Activated CD4-positive, alpha-beta memory T cell treated with anti-CD3 and anti-CD28 coated beads for 36 hours (primary cell): Measurements from ENCODE around the gene IRF1. TPM values are rescaled to one million over a fixed set of nuclear protein-coding genes. Genes with fewer than 3 reads are reported as not detected.
"Not testable (repeated sequence)": the region's sequence is repeated elsewhere in the genome, so short reads cannot be mapped to it uniquely, and the experiment has no call there.

Experiments used
- CTCF ChIA-PET: fragments of 350-600 bp; sonication (Branson Sonifier 250); formaldehyde crosslinking; loops from one replicate; lab custom pipeline; 2021; ENCODE audit warnings: antibody characterized with exemption, inconsistent platforms; lab: Charles Lee
- POLR2A ChIA-PET: fragments of 350-600 bp; sonication (Branson Sonifier 250); formaldehyde crosslinking; loops from one replicate; lab custom pipeline; 2021; ENCODE audit warnings: antibody characterized with exemption; lab: Charles Lee
- DNase-seq: peaks from one replicate; pipeline ENCODE4 v3.0.0-alpha.2; 2020
- H3K27ac Mint-ChIP-seq: one replicate; pipeline ENCODE4 v1.8.0; 2021; ENCODE audit warnings: mixed read lengths
- H3K27me3 Mint-ChIP-seq: one replicate; pipeline ENCODE4 v1.8.0; 2021; ENCODE audit warnings: mixed read lengths
- H3K36me3 Mint-ChIP-seq: one replicate; pipeline ENCODE4 v1.8.0; 2021; ENCODE audit warnings: mixed read lengths
- H3K4me1 Mint-ChIP-seq: one replicate; pipeline ENCODE4 v1.8.0; 2021; ENCODE audit warnings: low read depth, mixed read lengths
- H3K4me3 Mint-ChIP-seq: one replicate; pipeline ENCODE4 v1.8.0; 2021; ENCODE audit warnings: mild to moderate bottlenecking, mixed read lengths
- H3K9me3 Mint-ChIP-seq: one replicate; pipeline ENCODE4 v1.8.0; 2021; ENCODE audit warnings: mixed read lengths
- intact Hi-C: fragments of 100-400 bp; cut with micrococcal nuclease; formaldehyde crosslinking; loops from one replicate; pipeline ENCODE4 v1.15.1; 2023
- total RNA-seq, 2 experiments: library from RNA; stranded (reverse); gene quantifications; one replicate each; pipeline ENCODE4 v1.2.3, GENCODE V29; 2021

IRF1 gene
- total RNA-seq, 2 experiments from 2014 or later: 104 to 106 TPM

DNA sequence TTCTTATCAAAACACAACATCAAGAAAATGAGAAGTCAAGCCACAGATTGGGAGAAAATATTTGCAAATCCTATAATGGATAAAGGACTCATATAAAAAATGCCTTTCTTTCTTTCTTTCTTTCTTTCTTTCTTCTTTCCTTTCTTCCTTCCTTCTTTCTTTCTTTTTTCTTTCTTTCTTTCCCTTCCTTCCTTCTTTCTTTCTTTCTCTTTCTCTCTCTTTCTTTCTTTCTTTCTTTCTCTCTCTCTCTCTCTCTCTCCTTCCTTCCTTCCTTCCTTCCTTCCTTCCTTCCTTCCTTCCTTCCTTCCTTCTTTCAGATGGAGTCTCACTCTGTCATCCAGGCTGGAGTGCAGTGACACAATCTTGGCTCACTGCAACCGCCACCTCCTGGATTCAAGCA is 31.5 kb upstream of the IRF1 start:
- H3K27me3 Mint-ChIP-seq: not testable (repeated sequence)

DNA sequence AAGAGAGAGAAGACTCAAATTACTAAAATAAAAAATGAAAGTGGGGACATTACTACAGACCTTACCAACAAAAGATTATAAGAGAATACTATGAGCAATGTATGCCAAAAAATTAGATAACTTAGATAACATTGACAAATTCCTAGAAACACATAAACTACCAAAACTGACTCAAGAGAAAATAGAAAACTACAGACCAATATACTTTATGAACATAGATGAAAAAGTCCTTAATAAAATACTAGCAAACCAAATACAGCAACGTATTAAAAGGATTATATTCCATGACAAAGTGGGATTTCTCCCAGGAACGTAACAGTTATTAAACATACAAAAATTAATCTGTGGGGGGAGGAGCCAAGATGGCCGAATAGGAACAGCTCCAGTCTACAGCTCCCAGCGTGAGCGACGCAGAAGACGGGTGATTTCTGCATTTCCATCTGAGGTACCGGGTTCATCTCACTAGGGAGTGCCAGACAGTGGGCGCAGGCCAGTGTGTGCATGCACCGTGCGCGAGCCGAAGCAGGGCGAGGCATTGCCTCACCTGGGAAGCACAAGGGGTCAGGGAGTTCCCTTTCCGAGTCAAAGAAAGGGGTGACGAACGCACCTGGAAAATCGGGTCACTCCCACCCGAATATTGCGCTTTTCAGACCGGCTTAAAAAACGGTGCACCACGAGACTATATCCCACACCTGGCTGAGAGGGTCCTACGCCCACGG is 23.2 kb upstream of the IRF1 start:
- H3K27me3 Mint-ChIP-seq, DNase-seq, H3K36me3 Mint-ChIP-seq, intact Hi-C loops, CTCF ChIA-PET, H3K4me3 Mint-ChIP-seq, H3K4me1 Mint-ChIP-seq, H3K27ac Mint-ChIP-seq, POLR2A ChIA-PET, H3K9me3 Mint-ChIP-seq: not testable (repeated sequence)

More for the DNA sequence above, 31.5 kb upstream of the IRF1 start:
- H3K27ac Mint-ChIP-seq, intact Hi-C loops, DNase-seq, POLR2A ChIA-PET, H3K9me3 Mint-ChIP-seq, H3K4me3 Mint-ChIP-seq, H3K36me3 Mint-ChIP-seq: not testable (repeated sequence)
- peaks cover 34% of the 10 kb centered on the region for H3K4me1 Mint-ChIP-seq
- CTCF ChIA-PET: interaction anchor here (1.0 to 1.3 kb wide), 2 partner anchors 16 to 135 kb away, joined by 3 to 4 read pairs; no protein-coding TSS in a partner anchor

- no peak overlapping the region for H3K4me3 Mint-ChIP-seq
- no peaks in the 10 kb centered on the region for H3K9me3 Mint-ChIP-seq
- intact Hi-C loops: no loop called here
- no peaks in the 10 kb centered on the region for H3K36me3 Mint-ChIP-seq
- no peak overlapping the region for H3K27ac Mint-ChIP-seq
- peaks cover 23% of the 10 kb centered on the region for H3K27me3 Mint-ChIP-seq
- ChIA-PET POLR2A (no interaction called here), CTCF (interaction anchor here (1.0 to 1.7 kb wide), 2 partner anchors 9 to 123 kb away, joined by 3 to 4 read pairs; no protein-coding TSS in a partner anchor)
- no peak for DNase-seq
- no peaks in the 10 kb centered on the region for H3K4me1 Mint-ChIP-seq
These were observed 19.5 kb upstream of the IRF1 start for GRCh38 chr5:132510076-132510475.

- Mint-ChIP-seq H3K27ac (no peak overlapping the region), H3K9me3 (no peaks in the 10 kb centered on the region), H3K4me3 (no peak overlapping the region), H3K27me3 (peaks cover 22% of the 10 kb centered on the region), H3K4me1 (peaks cover 2% of the 10 kb centered on the region), H3K36me3 (no peaks in the 10 kb centered on the region)
- ChIA-PET CTCF (interaction anchor here (0.7 to 13.6 kb wide), 13 partner anchors 11 to 319 kb away, joined by 3 to 461 read pairs (median 4); no protein-coding TSS in a partner anchor), POLR2A (interaction anchor here (1.2 kb wide), 1 partner anchor 25 kb away, joined by 3 read pairs; no protein-coding TSS in a partner anchor)
- DNase-seq: peak; percentile 34
- intact Hi-C loops: loop anchor here (1.0 kb wide), 1 partner anchor 314 kb away; no protein-coding TSS in a partner anchor
These were observed 15.6 kb upstream of the IRF1 start for GRCh38 chr5:132506094-132506692.

- intact Hi-C loops: loop anchor here (1.0 kb wide), 1 partner anchor 315 kb away; no protein-coding TSS in a partner anchor
- H3K27me3 Mint-ChIP-seq: peaks cover 22% of the 10 kb centered on the region
- no peaks in the 10 kb centered on the region for H3K36me3 Mint-ChIP-seq
- no peak for DNase-seq
- H3K27ac Mint-ChIP-seq: no peak overlapping the region
- H3K4me3 Mint-ChIP-seq: no peak overlapping the region
- ChIA-PET CTCF (interaction anchor here (0.6 to 13.6 kb wide), 17 partner anchors 10 to 377 kb away, joined by 3 to 461 read pairs (median 4); no protein-coding TSS in a partner anchor), POLR2A (interaction anchor here (0.6 kb wide), 1 partner anchor 170 kb away, joined by 4 read pairs; no protein-coding TSS in a partner anchor)
- H3K4me1 Mint-ChIP-seq: peaks cover 4% of the 10 kb centered on the region
- no peaks in the 10 kb centered on the region for H3K9me3 Mint-ChIP-seq
These were observed 15.1 kb upstream of the IRF1 start for GRCh38 chr5:132505641-132506040.

GRCh38 chr5:132504746-132505145 is 14.2 kb upstream of the IRF1 start:
- peaks cover 4% of the 10 kb centered on the region for H3K4me1 Mint-ChIP-seq
- no peak for DNase-seq
- H3K36me3 Mint-ChIP-seq: no peaks in the 10 kb centered on the region
- POLR2A ChIA-PET: no interaction called here
- intact Hi-C loops: no loop called here
- CTCF ChIA-PET: interaction anchor here (1.0 to 13.6 kb wide), 9 partner anchors 17 to 378 kb away, joined by 3 to 461 read pairs (median 4); no protein-coding TSS in a partner anchor
- H3K27me3 Mint-ChIP-seq: peaks cover 19% of the 10 kb centered on the region
- H3K9me3 Mint-ChIP-seq: no peaks in the 10 kb centered on the region
- no peak overlapping the region for H3K4me3 Mint-ChIP-seq
- no peak overlapping the region for H3K27ac Mint-ChIP-seq

- Mint-ChIP-seq H3K27me3 (peaks cover 11% of the 10 kb centered on the region), H3K36me3 (no peaks in the 10 kb centered on the region), H3K4me1 (peaks cover 11% of the 10 kb centered on the region), H3K27ac (no peak overlapping the region), H3K4me3 (no peak overlapping the region), H3K9me3 (no peaks in the 10 kb centered on the region)
- POLR2A ChIA-PET: interaction anchor here (1.1 kb wide), 1 partner anchor 23 kb away, joined by 3 read pairs; no protein-coding TSS in a partner anchor
- intact Hi-C loops: no loop called here
- no peak for DNase-seq
- CTCF ChIA-PET: interaction anchor here (0.8 to 13.6 kb wide), 8 partner anchors 15 to 317 kb away, joined by 3 to 461 read pairs (median 5); no protein-coding TSS in a partner anchor
These were observed 12.7 kb upstream of the IRF1 start for GRCh38 chr5:132503244-132503643.

DNA sequence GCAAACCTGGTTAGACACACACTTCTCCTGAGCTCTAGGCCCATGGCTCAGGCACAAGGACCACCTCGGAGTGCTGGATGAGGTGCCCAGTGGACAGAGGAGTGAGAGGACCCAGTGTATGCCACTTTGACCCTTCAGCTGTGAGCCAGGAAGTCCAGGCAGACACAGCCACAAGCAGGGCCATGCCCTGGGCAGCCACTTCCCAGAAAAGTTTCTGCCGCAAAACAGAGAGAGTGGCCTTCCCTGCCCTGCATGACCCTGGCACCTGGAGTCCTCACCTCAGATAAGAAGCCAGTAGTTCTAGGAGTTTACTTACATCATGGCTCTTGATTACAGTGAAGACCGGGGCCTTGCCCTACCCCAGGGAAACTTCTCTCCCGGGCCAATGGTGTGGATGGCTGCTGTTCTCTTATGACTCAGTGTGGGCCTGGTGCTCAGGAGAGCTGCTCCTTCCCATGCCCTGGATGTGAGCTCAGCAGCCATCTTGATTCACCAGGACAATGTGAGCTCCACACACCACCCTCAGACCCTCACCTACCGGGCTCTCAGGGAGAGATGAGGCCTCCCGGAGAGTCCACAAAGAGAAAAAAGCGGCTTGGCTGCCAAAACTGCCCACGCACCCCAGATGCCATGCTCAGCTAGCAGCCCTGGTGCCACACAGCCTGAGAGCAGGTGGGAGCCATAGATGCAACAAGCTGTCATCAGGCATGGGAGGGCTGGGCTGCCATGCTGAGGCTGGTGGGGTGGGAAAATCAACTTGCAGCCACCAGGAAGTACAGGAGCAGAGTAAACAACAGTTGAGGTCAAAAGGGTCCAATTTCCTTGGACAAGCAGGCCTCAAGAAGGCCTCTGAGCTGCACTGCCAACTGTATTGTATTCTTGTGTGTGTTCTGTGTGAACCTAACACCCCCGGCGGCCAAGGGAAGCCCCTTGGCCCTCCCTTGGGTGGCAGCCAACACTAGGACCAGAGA is 11.7 kb upstream of the IRF1 start:
- intact Hi-C loops: loop anchor here (1.0 to 2.0 kb wide), 4 partner anchors 116 to 437 kb away; no protein-coding TSS in a partner anchor
- Mint-ChIP-seq H3K27ac (no peak overlapping the region), H3K9me3 (no peaks in the 10 kb centered on the region), H3K27me3 (peaks cover 5% of the 10 kb centered on the region), H3K36me3 (no peaks in the 10 kb centered on the region), H3K4me3 (no peak overlapping the region), H3K4me1 (peaks cover 18% of the 10 kb centered on the region)
- ChIA-PET POLR2A (interaction anchor here (1.1 to 7.4 kb wide), 3 partner anchors 15 to 91 kb away, joined by 3 to 103 read pairs (median 7); partner anchors contain the start of gene IRF1), CTCF (interaction anchor here (0.6 to 13.6 kb wide), 20 partner anchors 9 to 315 kb away, joined by 3 to 461 read pairs (median 6); partner anchors contain the start of gene SLC22A5)
- no peak for DNase-seq

GRCh38 chr5:132501629-132501956 is 11.0 kb upstream of the IRF1 start:
- H3K4me1 Mint-ChIP-seq: peaks cover 20% of the 10 kb centered on the region
- H3K36me3 Mint-ChIP-seq: no peaks in the 10 kb centered on the region
- POLR2A ChIA-PET: interaction anchor here (0.7 to 7.4 kb wide), 4 partner anchors 14 to 90 kb away, joined by 4 to 103 read pairs (median 8); partner anchors contain the start of gene IRF1
- DNase-seq: no peak
- H3K9me3 Mint-ChIP-seq: no peaks in the 10 kb centered on the region
- no peak overlapping the region for H3K27ac Mint-ChIP-seq
- H3K4me3 Mint-ChIP-seq: no peak overlapping the region
- intact Hi-C loops: loop anchor here (1.0 to 2.0 kb wide), 4 partner anchors 115 to 437 kb away; no protein-coding TSS in a partner anchor
- peaks cover 4% of the 10 kb centered on the region for H3K27me3 Mint-ChIP-seq
- CTCF ChIA-PET: interaction anchor here (0.9 to 13.6 kb wide), 33 partner anchors 10 to 438 kb away, joined by 3 to 461 read pairs (median 5); partner anchors contain the start of genes IRF1 and SLC22A5

DNA sequence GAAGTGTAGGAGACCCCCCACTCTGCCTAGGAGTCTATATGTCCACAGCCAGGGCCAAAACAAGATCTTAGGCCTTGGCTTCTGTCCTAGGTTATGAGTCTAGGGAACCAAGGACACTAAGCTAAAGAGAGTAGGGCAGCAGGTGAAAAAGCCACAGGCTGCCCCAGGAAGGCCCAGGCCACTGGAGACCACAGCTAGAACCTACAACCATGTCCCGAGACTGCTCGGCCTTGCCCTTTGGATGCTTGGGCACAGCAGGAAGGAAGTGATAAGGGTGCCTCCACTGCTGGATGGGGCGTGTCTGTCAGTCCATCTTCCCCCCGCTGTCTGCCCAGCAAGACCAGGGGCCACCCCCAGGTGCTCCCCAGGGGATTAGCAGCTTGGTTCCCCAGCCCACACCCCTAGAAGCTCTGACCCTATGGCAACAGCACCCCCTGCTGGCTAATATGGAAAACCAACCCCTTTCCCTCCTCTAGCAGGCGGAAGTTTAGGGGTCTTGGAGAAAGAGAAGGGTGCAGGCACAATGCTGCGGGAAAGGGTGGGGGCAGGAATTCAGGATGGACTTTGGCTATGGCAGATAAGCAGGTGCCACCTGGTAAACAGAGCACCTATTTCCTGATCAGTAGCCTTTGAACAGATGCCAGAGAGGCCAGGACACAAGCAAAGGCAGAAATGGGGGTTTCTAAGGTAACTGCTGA is 10.5 kb upstream of the IRF1 start:
- Mint-ChIP-seq H3K9me3 (no peaks in the 10 kb centered on the region), H3K27ac (peak overlapping the region; percentile 43), H3K27me3 (peaks cover 3% of the 10 kb centered on the region), H3K36me3 (no peaks in the 10 kb centered on the region), H3K4me3 (no peak overlapping the region), H3K4me1 (peaks cover 20% of the 10 kb centered on the region)
- peak; percentile 83 for DNase-seq
- intact Hi-C loops: loop anchor here (1.0 to 2.0 kb wide), 4 partner anchors 115 to 436 kb away; no protein-coding TSS in a partner anchor
- ChIA-PET POLR2A (interaction anchor here (0.7 to 7.4 kb wide), 5 partner anchors 14 to 114 kb away, joined by 4 to 103 read pairs (median 10); partner anchors contain the start of gene IRF1), CTCF (interaction anchor here (0.5 to 13.6 kb wide), 52 partner anchors 8 to 437 kb away, joined by 3 to 461 read pairs (median 5); partner anchors contain the start of genes IRF1 and SLC22A5)
